ENCODE measurements around the gene ATP13A3. TPM values are rescaled to one million over a fixed set of nuclear protein-coding genes. Genes with fewer than 3 reads are reported as not detected.

Gene ATP13A3
- total RNA-seq, 1 donor from 2014 or later = 44.4 TPM

- Histone ChIP-seq H3K36me3 (ENCODE audit: control insufficient read depth in 3 of 3, insufficient read depth in 3 of 3, low read length in 3 of 3) (no peaks in the 10 kb centered on the region), H3K27me3 (ENCODE audit: control insufficient read depth in 3 of 3, insufficient read depth in 3 of 3, low read length in 3 of 3) (peaks cover 3 to 36% (median 17%) of the 10 kb centered on the region in 3 donors), H3K9ac (ENCODE audit: low read depth in 1 of 3, low read length in 3 of 3) (no peak overlapping the region), H3K4me3 (ENCODE audit: low read length in 3 of 3) (no peak overlapping the region), H3K4me1 (ENCODE audit: control insufficient read depth in 3 of 3, insufficient read depth in 3 of 3, low read length in 3 of 3) (no peaks in the 10 kb centered on the region), H3K27ac (ENCODE audit: low read depth, low read length) (no peak overlapping the region), H3K9me3 (ENCODE audit: control insufficient read depth in 3 of 3, low read length in 3 of 3) (no peaks in the 10 kb centered on the region)
These were observed 129.1 kb downstream of the ATP13A3 start for GRCh38 chr3:194357681-194358080.

GRCh38 chr3:194355379-194355778 is 131.4 kb downstream of the ATP13A3 start:
- Histone ChIP-seq H3K27me3 (ENCODE audit: control insufficient read depth in 3 of 3, insufficient read depth in 3 of 3, low read length in 3 of 3) (peaks cover 3 to 30% (median 14%) of the 10 kb centered on the region in 3 donors), H3K36me3 (ENCODE audit: control insufficient read depth in 3 of 3, insufficient read depth in 3 of 3, low read length in 3 of 3) (no peaks in the 10 kb centered on the region), H3K27ac (ENCODE audit: low read depth, low read length) (no peak overlapping the region), H3K4me3 (ENCODE audit: low read length in 3 of 3) (no peak overlapping the region), H3K4me1 (ENCODE audit: control insufficient read depth in 3 of 3, insufficient read depth in 3 of 3, low read length in 3 of 3) (no peaks in the 10 kb centered on the region), H3K9ac (ENCODE audit: low read depth in 1 of 3, low read length in 3 of 3) (no peak overlapping the region), H3K9me3 (ENCODE audit: control insufficient read depth in 3 of 3, low read length in 3 of 3) (no peaks in the 10 kb centered on the region)

GRCh38 chr3:194354315-194354714 is 132.5 kb downstream of the ATP13A3 start:
- no peaks in the 10 kb centered on the region for H3K4me1 ChIP-seq (ENCODE audit: control insufficient read depth in 3 of 3, insufficient read depth in 3 of 3, low read length in 3 of 3)
- H3K27me3 ChIP-seq (ENCODE audit: control insufficient read depth in 3 of 3, insufficient read depth in 3 of 3, low read length in 3 of 3) = peaks cover 3 to 23% (median 14%) of the 10 kb centered on the region in 3 donors
- H3K9ac ChIP-seq (ENCODE audit: low read depth in 1 of 3, low read length in 3 of 3) = no peak overlapping the region
- H3K9me3 ChIP-seq (ENCODE audit: control insufficient read depth in 3 of 3, low read length in 3 of 3) = no peaks in the 10 kb centered on the region
- no peak overlapping the region for H3K4me3 ChIP-seq (ENCODE audit: low read length in 3 of 3)
- H3K27ac ChIP-seq (ENCODE audit: low read depth, low read length) = no peak overlapping the region
- no peaks in the 10 kb centered on the region for H3K36me3 ChIP-seq (ENCODE audit: control insufficient read depth in 3 of 3, insufficient read depth in 3 of 3, low read length in 3 of 3)

Small RNA genes lying within 50 kb of the gene (small RNA-seq; reads per million reads assigned to genes)
- gene AC108676.2 (not detected), gene RNU6-1101P (not detected)

Other genes starting within 250 kb of the ATP13A3 start
- not detected for gene CPN2, start 135.7 kb downstream of the ATP13A3 start, total RNA-seq
- gene LRRC15, start 117.3 kb downstream of the ATP13A3 start, total RNA-seq = 0.52 TPM
- gene GP5, start 87.7 kb downstream of the ATP13A3 start, total RNA-seq = under 0.01 TPM
- gene TMEM44, start 146.4 kb upstream of the ATP13A3 start, total RNA-seq = 14.1 TPM
- 36.5 TPM for gene LSG1, start 185.2 kb upstream of the ATP13A3 start, total RNA-seq
- 15.7 TPM for gene FAM43A, start 198.9 kb upstream of the ATP13A3 start, total RNA-seq

Data from skeletal muscle tissue (tissue), 5 donors.